NT2/D1 (cell line): Measurements from ENCODE around the gene RNF169.

Experiments used
- DNase-seq: peaks from one replicate; pipeline ENCODE4 v3.0.0-alpha.2; 2011; ENCODE audit warnings: low read depth, low spot score
- H3K27me3 ChIP-seq: 2 replicates; pipeline ENCODE4 v1.6.0; 2011; ENCODE audit warnings: mild to moderate bottlenecking; ENCODE audit not compliant: insufficient read length, insufficient read depth
- H3K36me3 ChIP-seq: 2 replicates; pipeline ENCODE4 v1.6.1; 2011; ENCODE audit warnings: mild to moderate bottlenecking, low read length, mixed read lengths; ENCODE audit not compliant: insufficient read depth, insufficient read length
- H3K4me1 ChIP-seq: 2 replicates; pipeline ENCODE4 v1.5.1; 2011; ENCODE audit not compliant: insufficient read depth, insufficient read length
- H3K4me3 ChIP-seq: 2 replicates; pipeline ENCODE4 v1.5.1; 2011; ENCODE audit warnings: low read depth; ENCODE audit not compliant: insufficient read length
- H3K9ac ChIP-seq: 2 replicates; pipeline ENCODE4 v1.6.0; 2011; ENCODE audit warnings: low read depth; ENCODE audit not compliant: insufficient read length
- H3K9me3 ChIP-seq: 2 replicates; pipeline ENCODE4 v1.5.1; 2011; ENCODE audit warnings: mild to moderate bottlenecking, low read length; ENCODE audit not compliant: insufficient read depth
- SUZ12 ChIP-seq: IDR thresholded peaks from 2 replicates; pipeline ENCODE4 v1.6.1; 2011; ENCODE audit not compliant: insufficient read length, insufficient read depth; ENCODE audit errors: extremely low read depth
- YY1 ChIP-seq: IDR thresholded peaks from 2 replicates; pipeline ENCODE4 v1.6.1; 2011; ENCODE audit not compliant: insufficient read length, insufficient read depth
- ZNF274 ChIP-seq: IDR thresholded peaks from 2 replicates; pipeline ENCODE4 v1.6.1; 2011; ENCODE audit warnings: mild to moderate bottlenecking, low read depth, low read length

Gene RNF169

GRCh38 chr11:74773476-74773875 lies 24.8 kb downstream of the RNF169 start:
- DNase-seq = no peak

GRCh38 chr11:74775762-74776161 lies 27.1 kb downstream of the RNF169 start:
- no peaks in the 10 kb centered on the region for H3K9me3 ChIP-seq
- TF ChIP-seq YY1 = no peak
- TF ChIP-seq ZNF274 = no peak
- no peak for TF ChIP-seq SUZ12
- H3K9ac ChIP-seq = no peak overlapping the region
- no peaks in the 10 kb centered on the region for H3K36me3 ChIP-seq
- H3K4me3 ChIP-seq = no peak overlapping the region
- no peaks in the 10 kb centered on the region for H3K27me3 ChIP-seq
- H3K4me1 ChIP-seq = no peaks in the 10 kb centered on the region
- DNase-seq = no peak

More at GRCh38 chr11:74773476-74773875, 24.8 kb downstream of the RNF169 start:
- H3K4me3 ChIP-seq = no peak overlapping the region
- H3K4me1 ChIP-seq = no peaks in the 10 kb centered on the region
- no peaks in the 10 kb centered on the region for H3K27me3 ChIP-seq
- TF ChIP-seq ZNF274 (no peak), YY1 (no peak), SUZ12 (no peak)
- H3K9ac ChIP-seq = no peak overlapping the region
- no peaks in the 10 kb centered on the region for H3K9me3 ChIP-seq
- no peaks in the 10 kb centered on the region for H3K36me3 ChIP-seq

- no peaks in the 10 kb centered on the region for H3K9me3 ChIP-seq
- H3K4me3 ChIP-seq = no peak overlapping the region
- H3K9ac ChIP-seq = no peak overlapping the region
- H3K36me3 ChIP-seq = no peaks in the 10 kb centered on the region
- H3K27me3 ChIP-seq = no peaks in the 10 kb centered on the region
- TF ChIP-seq YY1 (no peak), ZNF274 (no peak), SUZ12 (no peak)
- no peak for DNase-seq
- H3K4me1 ChIP-seq = no peaks in the 10 kb centered on the region
Observed at GRCh38 chr11:74776546-74776945, 27.9 kb downstream of the RNF169 start.

- Histone ChIP-seq H3K9ac (no peak overlapping the region), H3K4me3 (no peak overlapping the region), H3K9me3 (no peaks in the 10 kb centered on the region), H3K27me3 (no peaks in the 10 kb centered on the region), H3K36me3 (no peaks in the 10 kb centered on the region), H3K4me1 (no peaks in the 10 kb centered on the region)
- TF ChIP-seq YY1 (no peak), SUZ12 (no peak), ZNF274 (no peak)
- no peak for DNase-seq
Observed at GRCh38 chr11:74777038-74777437, 28.4 kb downstream of the RNF169 start.

- no peak overlapping the region for H3K9ac ChIP-seq
- no peaks in the 10 kb centered on the region for H3K4me1 ChIP-seq
- TF ChIP-seq SUZ12 (no peak), ZNF274 (no peak), YY1 (no peak)
- no peaks in the 10 kb centered on the region for H3K27me3 ChIP-seq
- no peak overlapping the region for H3K4me3 ChIP-seq
- DNase-seq = no peak
- H3K9me3 ChIP-seq = no peaks in the 10 kb centered on the region
- H3K36me3 ChIP-seq = no peaks in the 10 kb centered on the region
Observed at GRCh38 chr11:74777877-74778276, 29.2 kb downstream of the RNF169 start.

- Histone ChIP-seq H3K4me3 (no peak overlapping the region), H3K4me1 (no peaks in the 10 kb centered on the region), H3K36me3 (no peaks in the 10 kb centered on the region), H3K27me3 (no peaks in the 10 kb centered on the region), H3K9me3 (no peaks in the 10 kb centered on the region), H3K9ac (no peak overlapping the region)
- no peak for DNase-seq
- TF ChIP-seq SUZ12 (no peak), ZNF274 (no peak), YY1 (no peak)
Observed at GRCh38 chr11:74778581-74778980, 29.9 kb downstream of the RNF169 start.

- H3K9me3 ChIP-seq = no peaks in the 10 kb centered on the region
- DNase-seq = no peak
- H3K27me3 ChIP-seq = no peaks in the 10 kb centered on the region
- H3K9ac ChIP-seq = no peak overlapping the region
- no peak overlapping the region for H3K4me3 ChIP-seq
- no peak for TF ChIP-seq SUZ12
- no peak for TF ChIP-seq YY1
- TF ChIP-seq ZNF274 = no peak
- no peaks in the 10 kb centered on the region for H3K4me1 ChIP-seq
- H3K36me3 ChIP-seq = no peaks in the 10 kb centered on the region
Observed at GRCh38 chr11:74780248-74781005, 31.8 kb downstream of the RNF169 start.
